Transverse colon (tissue), 4 donors: ENCODE results near the gene CCBE1. TPM values are rescaled to one million over a fixed set of nuclear protein-coding genes. Genes with fewer than 3 reads are reported as not detected.

Experiments used
- DNase-seq: peaks from one replicate; pipeline ENCODE4 v3.0.0-alpha.2; 2019
- H3K27ac ChIP-seq, 4 donors: fragments of 200-600 bp; sonication (generic); 2 replicates each; pipeline ENCODE4 v1.5.1; 2016 to 2018; ENCODE audit warnings: inconsistent platforms in 4 of 4
- H3K27me3 ChIP-seq: fragments of 200-600 bp; sonication (generic); 2 replicates; pipeline ENCODE4 v1.5.1; 2017; ENCODE audit warnings: inconsistent platforms
- H3K36me3 ChIP-seq, 4 donors: fragments of 200-600 bp; sonication (generic); 2 replicates each; pipeline ENCODE4 v1.5.1; 2017 to 2019; ENCODE audit warnings: inconsistent platforms in 4 of 4
- H3K4me1 ChIP-seq, 4 donors: fragments of 200-600 bp; sonication (generic); 2 replicates each; pipeline ENCODE4 v1.5.1; 2017 to 2020; ENCODE audit warnings: inconsistent platforms in 4 of 4
- H3K4me3 ChIP-seq, 4 donors: fragments of 200-600 bp; sonication (generic); 1 replicate in 1 of 4; 2 replicates in 3 of 4; pipeline versions ENCODE4 v1.5.1 to v1.6.1; 2017 to 2019; ENCODE audit warnings: inconsistent platforms in 4 of 4
- H3K9me3 ChIP-seq, 2 donors: fragments of 200-600 bp; sonication (generic); 2 replicates each; pipeline ENCODE4 v1.5.1; 2017 to 2019; ENCODE audit warnings: inconsistent platforms in 2 of 2
- EP300 ChIP-seq: sonication (generic); formaldehyde crosslinking; IDR thresholded peaks from one replicate; pipeline ENCODE4 v1.6.1; 2017; ENCODE audit warnings: antibody characterized with exemption, low read depth
- POLR2A ChIP-seq: fragments of 450-650 bp; IDR thresholded peaks from one replicate; pipeline ENCODE4 v1.6.1; 2016; ENCODE audit warnings: antibody characterized with exemption, mild to moderate bottlenecking, moderate library complexity
- POLR2AphosphoS5 ChIP-seq, 3 donors: sonication (generic); formaldehyde crosslinking; IDR thresholded peaks; one replicate each; pipeline ENCODE4 v1.6.1; 2016; ENCODE audit warnings: antibody characterized with exemption in 3 of 3
- WGBS, 2 donors: methylation state at CpG; one replicate each; pipeline ENCODE4 v1.1.5; 2018; ENCODE audit warnings: low coverage in 1 of 2; 5-methylcytosine and 5-hydroxymethylcytosine counted together
- in situ Hi-C, 4 donors: fragments of 200-750 bp; cut with MboI; loops; one replicate each; pipeline versions ENCODE4 v1.15.0 to v1.15.1; 2017; ENCODE audit warnings: low sequenced_read_pairs in 3 of 4, low pct_ligation_motif_present in 1 of 4, low pct_unique_long_range_greater_than_20kb in 1 of 4
- intact Hi-C: fragments of 100-400 bp; cut with DNase I; formaldehyde crosslinking; loops from one replicate; pipeline ENCODE4 v1.15.1; 2023; ENCODE audit warnings: low total_unique reads
- total RNA-seq, 4 donors: library from RNA; depleted of rRNA; stranded (reverse); fragments of >200 nt; gene quantifications; one replicate each; pipeline ENCODE4 v1.1.0, GENCODE V29; 2016
- TF ChIP-seq, protein P1 (sequence below), 5 experiments: fragments of 200-600 bp in 3 of 5; fragments of 450-650 bp in 2 of 5; sonication (generic) in 3 of 5; IDR thresholded peaks; 1 replicate in 2 of 5; 2 replicates in 3 of 5; pipeline ENCODE4 v1.5.1; 2016 to 2017; ENCODE audit warnings: antibody characterized with exemption in 5 of 5, inconsistent platforms in 3 of 5, mild to moderate bottlenecking in 2 of 5, moderate library complexity in 1 of 5

CCBE1 gene
- total RNA-seq, 4 donors from 2014 or later: 6.1 to 43.0 (median 15.7) TPM

- Histone ChIP-seq H3K4me3 (no peak overlapping the region), H3K4me1 (peaks cover 0 to 18% (median 8%) of the 10 kb centered on the region in 4 donors), H3K36me3 (no peaks in the 10 kb centered on the region), H3K9me3 (no peaks in the 10 kb centered on the region), H3K27ac (peak overlapping the region; percentile 44 to 75 (median 54)), H3K27me3 (no peaks in the 10 kb centered on the region)
- TF ChIP-seq, protein P1, sequence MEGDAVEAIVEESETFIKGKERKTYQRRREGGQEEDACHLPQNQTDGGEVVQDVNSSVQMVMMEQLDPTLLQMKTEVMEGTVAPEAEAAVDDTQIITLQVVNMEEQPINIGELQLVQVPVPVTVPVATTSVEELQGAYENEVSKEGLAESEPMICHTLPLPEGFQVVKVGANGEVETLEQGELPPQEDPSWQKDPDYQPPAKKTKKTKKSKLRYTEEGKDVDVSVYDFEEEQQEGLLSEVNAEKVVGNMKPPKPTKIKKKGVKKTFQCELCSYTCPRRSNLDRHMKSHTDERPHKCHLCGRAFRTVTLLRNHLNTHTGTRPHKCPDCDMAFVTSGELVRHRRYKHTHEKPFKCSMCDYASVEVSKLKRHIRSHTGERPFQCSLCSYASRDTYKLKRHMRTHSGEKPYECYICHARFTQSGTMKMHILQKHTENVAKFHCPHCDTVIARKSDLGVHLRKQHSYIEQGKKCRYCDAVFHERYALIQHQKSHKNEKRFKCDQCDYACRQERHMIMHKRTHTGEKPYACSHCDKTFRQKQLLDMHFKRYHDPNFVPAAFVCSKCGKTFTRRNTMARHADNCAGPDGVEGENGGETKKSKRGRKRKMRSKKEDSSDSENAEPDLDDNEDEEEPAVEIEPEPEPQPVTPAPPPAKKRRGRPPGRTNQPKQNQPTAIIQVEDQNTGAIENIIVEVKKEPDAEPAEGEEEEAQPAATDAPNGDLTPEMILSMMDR (IDR thresholded peaks at IDR 0.05): no peak
- TF ChIP-seq POLR2A (no peak), EP300 (no peak), POLR2AphosphoS5 (IDR thresholded peaks at IDR 0.05) (no peak)
- 36 to 51% methylated on average over 7 to 13 of the region's 13 CpGs for WGBS, 2 donors
- intact Hi-C loops: no loop called here
- peak; percentile 20 for DNase-seq
- in situ Hi-C loops: no loop called here
Observed at GRCh38 chr18:59514203-59514602, 183.0 kb downstream of the CCBE1 start.

DNA sequence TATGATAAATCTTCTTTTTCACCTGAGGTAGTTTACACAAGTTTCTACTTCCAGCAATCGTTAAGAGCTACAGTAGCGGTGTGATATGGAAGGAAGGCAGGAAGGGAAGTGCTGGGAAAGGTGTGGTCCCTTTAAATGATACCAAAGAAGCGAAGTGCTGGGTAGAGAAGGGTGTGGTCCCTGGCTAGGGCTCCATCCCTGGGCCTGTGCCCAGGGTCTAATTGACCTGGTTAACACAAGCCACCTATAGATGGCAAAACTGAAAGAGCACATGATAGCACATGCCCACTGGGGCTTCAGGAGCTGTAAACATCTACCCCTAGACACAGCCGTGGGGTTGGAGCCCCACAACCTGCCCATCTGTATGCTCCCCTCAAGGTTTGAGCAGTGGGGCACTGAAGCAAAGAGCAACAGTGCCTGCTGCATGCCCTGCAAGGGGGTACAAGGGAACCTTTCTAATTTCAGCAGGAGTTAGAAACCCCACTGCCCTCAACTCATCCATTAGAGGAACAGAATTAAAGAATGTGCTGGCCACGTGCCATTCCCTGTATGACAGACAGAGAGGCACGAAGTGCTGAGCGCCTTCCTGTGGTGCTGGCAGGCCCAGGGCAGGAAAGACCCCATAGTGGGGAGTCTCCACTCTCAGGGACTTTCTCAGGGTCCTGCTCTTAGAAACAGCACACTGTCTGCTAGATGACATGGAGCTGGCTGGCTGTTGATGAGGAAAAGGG, 185.0 kb downstream of the CCBE1 start:
- WGBS, 2 donors: 54 to 100% methylated on average over 1 to 6 of the region's 7 CpGs
- H3K9me3 ChIP-seq: no peaks in the 10 kb centered on the region
- in situ Hi-C loops (no loop called here), intact Hi-C loops (no loop called here)
- peaks cover 0 to 18% (median 9%) of the 10 kb centered on the region in 4 donors for H3K4me1 ChIP-seq
- peak overlapping the region in 2 of 4 donors; percentile 35 to 75 for H3K27ac ChIP-seq
- no peak overlapping the region for H3K4me3 ChIP-seq
- TF ChIP-seq POLR2AphosphoS5 (IDR thresholded peaks at IDR 0.05) (no peak), POLR2A (no peak), EP300 (no peak)
- TF ChIP-seq, protein P1 (IDR thresholded peaks at IDR 0.05): no peak
- no peak for DNase-seq
- H3K27me3 ChIP-seq: no peaks in the 10 kb centered on the region
- H3K36me3 ChIP-seq: no peaks in the 10 kb centered on the region

GRCh38 chr18:59509481-59510442, 187.5 kb downstream of the CCBE1 start:
- H3K36me3 ChIP-seq: no peaks in the 10 kb centered on the region
- in situ Hi-C loops: no loop called here
- no peak overlapping the region for H3K4me3 ChIP-seq
- no peaks in the 10 kb centered on the region for H3K9me3 ChIP-seq
- peak; percentile 18 for DNase-seq
- intact Hi-C loops: no loop called here
- WGBS, 2 donors: 17 to 58% methylated on average over 1 to 8 of the region's 8 CpGs
- peaks cover 0 to 14% (median 6%) of the 10 kb centered on the region in 4 donors for H3K4me1 ChIP-seq
- no peaks in the 10 kb centered on the region for H3K27me3 ChIP-seq
- H3K27ac ChIP-seq: peak overlapping the region; percentile 12 to 62 (median 23)
- TF ChIP-seq POLR2A (no peak), EP300 (no peak), POLR2AphosphoS5 (IDR thresholded peaks at IDR 0.05) (no peak)
- TF ChIP-seq, protein P1 (IDR thresholded peaks at IDR 0.05): no peak

DNA sequence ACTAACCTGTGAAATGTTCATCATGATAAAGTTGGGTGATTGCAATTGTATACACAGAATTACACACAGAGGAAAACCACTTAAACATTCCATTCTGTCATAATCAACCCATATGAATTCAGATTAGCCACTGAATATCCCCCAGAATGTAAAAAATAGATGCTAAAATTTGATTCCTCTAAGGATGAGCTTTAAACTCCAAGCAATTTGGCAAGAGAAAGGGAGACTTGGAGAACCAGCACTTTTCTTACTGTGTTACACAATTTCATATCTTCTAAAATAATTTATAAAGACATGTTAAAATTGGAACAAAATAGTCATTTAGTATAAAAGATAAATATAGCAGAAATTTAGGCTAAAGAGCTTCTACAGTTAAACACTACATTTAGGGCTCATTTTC, 191.9 kb downstream of the CCBE1 start:
- H3K4me1 ChIP-seq: peaks cover 10 to 27% (median 11%) of the 10 kb centered on the region in 4 donors
- H3K36me3 ChIP-seq: no peaks in the 10 kb centered on the region
- in situ Hi-C loops (no loop called here), intact Hi-C loops (no loop called here)
- H3K27me3 ChIP-seq: no peaks in the 10 kb centered on the region
- TF ChIP-seq POLR2A: no peak
- no peak for TF ChIP-seq POLR2AphosphoS5 (IDR thresholded peaks at IDR 0.05)
- TF ChIP-seq EP300: no peak
- TF ChIP-seq, protein P1 (IDR thresholded peaks at IDR 0.05): no peak
- peak overlapping the region in 1 of 4 donors; percentile 37 for H3K27ac ChIP-seq
- no peaks in the 10 kb centered on the region for H3K9me3 ChIP-seq
- H3K4me3 ChIP-seq: no peak overlapping the region
- no peak for DNase-seq
